SH-SY5Y (cell line): Measurements from ENCODE around the gene ITGB2.

ENCODE experiments used
- GATA2 ChIP-seq: IDR thresholded peaks from 2 replicates; pipeline ENCODE4 v1.6.1; 2011; ENCODE audit warnings: mild to moderate bottlenecking, low read depth, low read length
- GATA3 ChIP-seq: IDR thresholded peaks from 2 replicates; pipeline ENCODE4 v1.6.1; 2011; ENCODE audit warnings: low read depth, mild to moderate bottlenecking, low read length, moderate library complexity

- TF ChIP-seq GATA2 (no peak), GATA3 (no peak)
These were observed 11.1 kb upstream of the ITGB2 start for GRCh38 chr21:44931501-44932407.
